Measurements from ENCODE around the gene CYGB.
A peak's percentile ranks its signal among the peaks of the same experiment; 100 is the strongest.

CYGB gene

DNA sequence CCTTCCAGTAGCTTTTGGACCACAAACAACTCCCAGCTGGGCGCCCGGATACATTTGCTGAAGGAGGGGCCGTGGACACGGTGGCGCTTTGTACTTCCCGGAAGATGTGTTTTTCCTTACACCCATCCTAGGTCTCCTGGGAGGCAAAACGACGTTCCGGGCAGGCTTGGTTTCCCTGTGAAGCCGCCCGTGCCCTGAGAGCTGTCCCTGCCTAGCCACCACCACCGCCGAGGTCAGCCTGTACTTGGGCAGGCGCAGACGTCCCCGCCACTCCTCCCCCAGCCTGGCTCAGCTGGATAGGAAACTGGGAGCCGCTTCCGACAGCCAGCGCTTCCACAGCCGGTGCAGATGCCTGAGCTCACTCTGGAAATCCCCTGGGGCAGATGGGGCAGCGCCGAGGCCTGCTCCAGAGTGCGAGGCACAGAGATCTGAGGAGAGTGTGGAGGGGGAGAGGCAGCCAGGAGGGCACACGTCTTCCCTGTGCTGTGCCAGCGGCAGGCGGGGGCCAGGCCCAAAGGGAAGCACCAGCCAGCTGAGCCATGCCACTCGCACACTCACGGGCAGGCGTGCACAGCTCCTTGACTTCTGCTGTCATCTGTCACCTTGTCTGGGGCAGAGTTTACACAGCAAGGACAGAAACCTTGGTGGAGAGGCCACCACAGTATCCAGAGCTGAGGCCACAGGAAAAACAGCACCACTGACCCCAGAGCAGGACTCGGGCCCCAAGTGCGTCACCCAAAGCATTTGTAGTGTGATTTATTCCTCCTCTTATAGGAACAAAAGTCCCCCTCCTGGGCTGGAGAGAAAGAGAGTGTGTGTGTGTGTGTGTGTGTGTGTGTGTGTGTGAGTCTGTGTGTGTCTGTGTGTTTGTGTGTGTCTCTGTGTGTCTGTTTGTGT is 39.3 kb downstream of the CYGB start:
- Histone ChIP-seq H3K27me3 (ENCODE audit: low read length) (no peaks in the 10 kb centered on the region), H3K79me2 (ENCODE audit: insufficient read depth, low read length) (peaks cover 35% of the 10 kb centered on the region), H3K9ac (ENCODE audit: low read length) (peak overlapping the region; percentile 96; the same call in 1 of the 2 replicates), H3K9me2 (replicated peaks; ENCODE audit: insufficient read depth, low read length) (no peaks in the 10 kb centered on the region), H3K4me2 (ENCODE audit: low read depth, low read length, poor library complexity, severe bottlenecking) (peak overlapping the region; percentile 88), H3K4me3 (ENCODE audit: insufficient read depth, low read length, poor library complexity, severe bottlenecking) (no peak overlapping the region), H3K27ac (ENCODE audit: low read depth, low read length) (peak overlapping the region; percentile 66), H2AFZ (ENCODE audit: low read depth, low read length, severe bottlenecking) (no peak overlapping the region), H3F3A (ENCODE audit: insufficient read depth) (peaks cover 13% of the 10 kb centered on the region; the same call in 1 of the 2 replicates), H3K36me3 (ENCODE audit: low read length) (no peaks in the 10 kb centered on the region), H3K9me3 (ENCODE audit: insufficient read depth, low read length) (no peaks in the 10 kb centered on the region), H4K20me1 (ENCODE audit: low read depth, low read length) (no peaks in the 10 kb centered on the region)
- TF ChIP-seq CTCF (IDR thresholded peaks at IDR 0.05; ENCODE audit: insufficient read depth, low read length, poor library complexity, severe bottlenecking) (no peak), EZH2phosphoT487 (conservative IDR thresholded peaks at IDR 0.05; ENCODE audit: low read length) (no peak)

GRCh38 chr17:76497699-76497978 is 39.9 kb downstream of the CYGB start:
- no peaks in the 10 kb centered on the region for H3K36me3 ChIP-seq (ENCODE audit: low read length)
- H3K79me2 ChIP-seq (ENCODE audit: insufficient read depth, low read length) = peaks cover 35% of the 10 kb centered on the region
- H3K4me3 ChIP-seq (ENCODE audit: insufficient read depth, low read length, poor library complexity, severe bottlenecking) = no peak overlapping the region
- no peaks in the 10 kb centered on the region for H3K9me2 ChIP-seq (replicated peaks; ENCODE audit: insufficient read depth, low read length)
- TF ChIP-seq EZH2phosphoT487 (conservative IDR thresholded peaks at IDR 0.05; ENCODE audit: low read length) (no peak), CTCF (IDR thresholded peaks at IDR 0.05; ENCODE audit: insufficient read depth, low read length, poor library complexity, severe bottlenecking) (no peak)
- H3K9ac ChIP-seq (ENCODE audit: low read length) = no peak overlapping the region
- no peaks in the 10 kb centered on the region for H3K27me3 ChIP-seq (ENCODE audit: low read length)
- H3K4me2 ChIP-seq (ENCODE audit: low read depth, low read length, poor library complexity, severe bottlenecking) = peak overlapping the region; percentile 9
- no peak overlapping the region for H2AFZ ChIP-seq (ENCODE audit: low read depth, low read length, severe bottlenecking)
- H3K27ac ChIP-seq (ENCODE audit: low read depth, low read length) = peak overlapping the region; percentile 39; the same call in 1 of the 2 replicates
- peaks cover 19% of the 10 kb centered on the region for H3F3A ChIP-seq (ENCODE audit: insufficient read depth)
- H3K9me3 ChIP-seq (ENCODE audit: insufficient read depth, low read length) = no peaks in the 10 kb centered on the region
- H4K20me1 ChIP-seq (ENCODE audit: low read depth, low read length) = no peaks in the 10 kb centered on the region

DNA sequence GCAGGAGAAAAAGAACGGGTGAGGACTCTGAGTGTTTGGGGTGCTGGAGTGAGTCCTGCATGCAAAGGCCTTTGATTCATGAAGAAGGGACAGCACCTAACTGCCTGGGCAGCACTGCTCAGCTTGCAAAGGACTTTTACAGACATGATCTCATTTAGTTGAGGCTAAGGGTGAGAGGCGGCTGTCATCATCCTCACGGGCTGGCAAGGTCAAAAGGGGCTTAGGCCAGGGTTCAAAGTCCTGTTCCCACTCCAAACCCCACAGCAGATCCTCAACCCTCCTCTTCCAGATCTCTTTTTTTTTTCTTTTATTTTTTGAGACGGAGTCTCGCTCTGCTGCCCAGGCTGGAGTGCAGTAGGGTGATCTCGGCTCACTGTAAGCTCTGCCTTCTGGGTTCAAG is 41.0 kb downstream of the CYGB start:
- Histone ChIP-seq H3K79me2 (ENCODE audit: insufficient read depth, low read length) (peaks cover 35% of the 10 kb centered on the region), H3K27ac (ENCODE audit: low read depth, low read length) (peak overlapping the region; percentile 28; the same call in 1 of the 2 replicates), H3K4me2 (ENCODE audit: low read depth, low read length, poor library complexity, severe bottlenecking) (no peak overlapping the region), H3F3A (ENCODE audit: insufficient read depth) (peaks cover 29% of the 10 kb centered on the region), H3K4me3 (ENCODE audit: insufficient read depth, low read length, poor library complexity, severe bottlenecking) (no peak overlapping the region), H3K27me3 (ENCODE audit: low read length) (no peaks in the 10 kb centered on the region), H3K9me2 (replicated peaks; ENCODE audit: insufficient read depth, low read length) (no peaks in the 10 kb centered on the region), H2AFZ (ENCODE audit: low read depth, low read length, severe bottlenecking) (no peak overlapping the region), H4K20me1 (ENCODE audit: low read depth, low read length) (no peaks in the 10 kb centered on the region), H3K9ac (ENCODE audit: low read length) (no peak overlapping the region), H3K36me3 (ENCODE audit: low read length) (no peaks in the 10 kb centered on the region), H3K9me3 (ENCODE audit: insufficient read depth, low read length) (no peaks in the 10 kb centered on the region)
- TF ChIP-seq CTCF (IDR thresholded peaks at IDR 0.05; ENCODE audit: insufficient read depth, low read length, poor library complexity, severe bottlenecking) (no peak), EZH2phosphoT487 (conservative IDR thresholded peaks at IDR 0.05; ENCODE audit: low read length) (no peak)
